HepG2 (cell line): ENCODE results near the gene SLC6A17.

Source experiments
- HNF4A ChIP-seq: sonication (generic); formaldehyde crosslinking; IDR thresholded peaks from 2 replicates; pipeline ENCODE4 v1.4.0; 2020; ENCODE audit warnings: missing genetic modification reagents
- TF ChIP-seq, protein P1 (sequence below), 2 experiments: sonication (generic) in 1 of 2; formaldehyde crosslinking in 1 of 2; IDR thresholded peaks; 2 replicates each; pipeline versions ENCODE4 v1.4.0 to v1.6.1; 2018 to 2020; ENCODE audit warnings: missing genetic modification reagents in 2 of 2, borderline replicate concordance in 1 of 2, low read depth in 1 of 2, mild to moderate bottlenecking in 1 of 2, missing biosample characterization in 1 of 2

DNA sequence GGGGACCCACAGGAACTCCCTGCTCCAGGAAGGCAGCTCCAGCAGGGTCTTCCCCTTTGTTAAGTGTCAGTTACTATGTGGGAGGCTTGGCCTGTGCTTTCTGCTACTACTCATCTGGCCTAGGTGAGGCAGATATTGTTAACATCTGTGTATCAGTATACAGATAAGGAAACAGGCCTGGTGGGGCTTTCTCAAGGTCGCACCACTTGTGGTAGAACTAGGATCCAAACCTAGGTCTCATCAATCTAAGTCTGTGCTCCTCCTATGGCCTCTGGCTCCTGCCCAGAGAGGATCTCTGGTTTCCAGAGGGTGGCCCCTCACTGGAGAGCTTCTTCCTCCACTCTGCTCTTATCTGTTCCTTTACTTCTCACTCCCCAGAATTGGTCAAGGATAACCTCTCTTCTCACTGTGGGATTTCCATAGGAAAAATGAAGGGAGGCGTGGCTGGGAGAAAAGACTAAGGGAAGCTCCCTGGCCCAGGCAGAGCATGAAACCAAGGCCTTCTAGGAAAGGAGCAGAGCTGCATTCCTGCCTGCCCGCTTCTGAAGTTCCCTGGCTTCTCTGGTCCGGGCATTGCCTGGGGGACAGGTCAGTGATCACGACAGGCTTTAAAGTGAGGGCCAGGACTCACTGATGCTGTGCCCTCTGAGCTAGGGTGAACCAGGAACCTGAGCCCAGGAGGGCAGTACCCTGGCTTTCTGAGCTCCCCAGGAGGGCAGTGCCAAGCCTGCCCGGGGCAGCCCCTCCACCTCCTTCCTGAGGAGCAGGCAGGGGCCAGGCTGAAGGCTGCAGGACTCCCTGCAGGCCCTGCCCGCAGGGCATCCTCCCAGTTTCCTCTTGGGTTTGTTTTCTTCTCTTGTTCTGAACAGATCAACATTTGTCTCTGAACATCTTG is 65.6 kb downstream of the SLC6A17 start:
- no peak for TF ChIP-seq HNF4A
- TF ChIP-seq, protein P1, sequence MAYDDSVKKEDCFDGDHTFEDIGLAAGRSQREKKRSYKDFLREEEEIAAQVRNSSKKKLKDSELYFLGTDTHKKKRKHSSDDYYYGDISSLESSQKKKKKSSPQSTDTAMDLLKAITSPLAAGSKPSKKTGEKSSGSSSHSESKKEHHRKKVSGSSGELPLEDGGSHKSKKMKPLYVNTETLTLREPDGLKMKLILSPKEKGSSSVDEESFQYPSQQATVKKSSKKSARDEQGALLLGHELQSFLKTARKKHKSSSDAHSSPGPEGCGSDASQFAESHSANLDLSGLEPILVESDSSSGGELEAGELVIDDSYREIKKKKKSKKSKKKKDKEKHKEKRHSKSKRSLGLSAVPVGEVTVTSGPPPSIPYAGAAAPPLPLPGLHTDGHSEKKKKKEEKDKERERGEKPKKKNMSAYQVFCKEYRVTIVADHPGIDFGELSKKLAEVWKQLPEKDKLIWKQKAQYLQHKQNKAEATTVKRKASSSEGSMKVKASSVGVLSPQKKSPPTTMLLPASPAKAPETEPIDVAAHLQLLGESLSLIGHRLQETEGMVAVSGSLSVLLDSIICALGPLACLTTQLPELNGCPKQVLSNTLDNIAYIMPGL (CRISPR knock-in tag; IDR thresholded peaks at IDR 0.05; ENCODE audit: borderline replicate concordance in 1 of 2, low read depth in 1 of 2): no peak
